Choroid plexus epithelial cell (primary cell): ENCODE measurements around the gene CACNA2D3.

Source experiments
- DNase-seq: peaks from one replicate; pipeline ENCODE4 v3.0.0-alpha.2; 2010; ENCODE audit warnings: low read depth
- H3K4me3 ChIP-seq: 2 replicates; pipeline ENCODE4 v1.5.1; 2011; ENCODE audit warnings: low read depth, mild to moderate bottlenecking, control low read depth, low read length, moderate library complexity
- CTCF ChIP-seq: conservative IDR thresholded peaks from 2 replicates; pipeline ENCODE4 v1.5.1; 2011; ENCODE audit warnings: low read depth, mild to moderate bottlenecking, control low read depth, inconsistent platforms, low read length, moderate library complexity

Gene CACNA2D3

DNA sequence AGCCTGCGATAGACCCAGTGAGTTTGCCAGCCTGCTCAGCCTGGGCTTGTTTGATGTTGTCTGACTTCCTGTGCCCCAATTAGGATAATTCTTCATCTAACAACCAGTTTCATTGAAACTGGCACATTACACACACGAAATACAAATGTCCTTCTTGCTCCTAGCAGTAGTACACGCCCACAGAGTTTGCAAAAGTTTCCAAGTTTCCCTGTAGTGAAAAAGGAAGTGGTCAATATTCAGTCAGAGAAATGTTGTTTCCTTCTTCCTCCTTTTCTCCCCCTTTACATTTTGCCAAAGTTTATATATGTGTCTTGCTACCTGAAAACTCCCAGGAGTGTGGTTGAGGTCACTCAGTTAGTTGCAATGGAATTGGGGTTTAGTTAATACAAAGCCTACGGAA lies 863.9 kb downstream of the CACNA2D3 start:
- no peak for DNase-seq
- TF ChIP-seq CTCF, result no peak

DNA sequence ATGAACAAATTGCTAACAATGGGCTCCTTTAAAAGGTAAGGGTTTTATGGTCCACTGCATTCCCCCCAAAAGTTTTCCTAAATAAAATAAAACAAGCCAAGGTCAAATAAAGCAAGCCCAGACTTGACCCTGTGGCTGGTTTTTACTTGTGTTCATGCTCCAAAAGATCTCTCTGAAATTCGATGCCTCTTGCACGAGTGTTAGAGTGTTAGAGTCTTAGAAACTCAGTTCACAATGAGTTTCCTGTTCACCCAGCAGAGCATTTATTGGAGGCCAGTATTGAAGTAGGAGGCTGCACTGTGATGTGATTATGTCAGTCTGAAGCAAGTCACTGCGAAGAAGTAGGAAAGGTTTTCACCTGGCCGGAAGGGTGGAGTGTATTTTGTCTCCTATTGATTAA lies 865.4 kb downstream of the CACNA2D3 start:
- TF ChIP-seq CTCF, result no peak
- no peak overlapping the region for H3K4me3 ChIP-seq
- DNase-seq, result peak; percentile 58

More for the DNA sequence above, 863.9 kb downstream of the CACNA2D3 start:
- H3K4me3 ChIP-seq, result no peak overlapping the region

GRCh38 chr3:54988302-54988837 lies 866.0 kb downstream of the CACNA2D3 start:
- no peak overlapping the region for H3K4me3 ChIP-seq
- no peak for TF ChIP-seq CTCF

DNA sequence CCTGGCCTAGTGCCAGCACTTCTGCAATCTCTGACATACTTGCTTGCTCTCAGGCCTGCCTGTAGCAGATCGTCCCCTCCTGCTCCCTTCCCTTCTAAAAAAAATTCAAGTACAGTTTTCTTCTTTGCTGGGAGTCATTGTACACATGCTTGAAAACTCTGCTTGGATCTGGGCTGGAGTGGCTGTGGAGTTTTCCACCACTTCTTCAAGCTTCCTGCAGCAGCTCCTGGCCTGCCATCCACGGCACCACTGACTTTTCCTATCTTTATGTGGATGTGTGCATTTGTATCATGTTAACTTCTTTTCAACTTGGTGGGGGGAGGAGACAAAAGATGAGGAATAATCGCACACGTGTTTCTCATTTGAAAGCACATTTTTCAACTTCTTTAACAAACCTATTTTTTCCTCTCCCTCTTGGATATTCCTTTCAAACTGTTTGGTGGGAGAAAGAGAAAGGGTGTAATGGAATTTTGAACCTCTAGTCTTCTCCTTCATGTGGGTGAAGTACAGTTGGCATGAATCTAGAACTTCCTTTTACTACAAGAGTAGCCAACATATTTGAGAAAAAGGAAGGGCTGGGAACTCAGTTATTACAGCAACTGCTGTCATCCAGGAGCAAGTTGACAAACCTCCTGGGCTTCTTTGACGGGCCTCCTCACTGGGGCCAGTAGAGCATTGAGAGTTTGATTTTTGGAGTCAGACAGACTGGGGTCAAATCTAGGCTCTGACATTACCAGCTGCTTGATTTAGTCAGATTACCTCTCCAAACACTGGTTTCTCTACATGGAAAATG lies 866.7 kb downstream of the CACNA2D3 start:
- no peak for DNase-seq
- no peak overlapping the region for H3K4me3 ChIP-seq
- no peak for TF ChIP-seq CTCF

More at GRCh38 chr3:54988302-54988837, 866.0 kb downstream of the CACNA2D3 start:
- peak; percentile 97 for DNase-seq

DNA sequence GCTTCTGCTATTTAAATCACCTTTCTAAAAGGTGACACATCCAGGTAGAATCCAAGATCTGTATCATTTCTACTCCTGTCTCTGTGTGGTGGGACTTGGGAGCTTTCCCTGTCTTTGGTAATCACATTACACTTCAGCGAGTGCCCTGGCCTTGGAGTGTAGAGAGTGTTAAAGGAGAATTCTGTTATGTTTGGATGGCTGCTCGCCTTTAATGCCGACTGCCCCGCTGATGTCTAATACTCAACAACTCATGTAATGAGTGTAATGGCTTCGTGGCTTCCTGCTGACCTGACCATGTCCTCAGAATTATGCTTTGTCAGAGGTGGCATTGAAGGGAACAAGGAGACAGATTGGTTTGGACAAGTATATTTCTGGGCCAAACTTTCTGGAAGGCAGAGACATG lies 871.8 kb downstream of the CACNA2D3 start:
- DNase-seq, result no peak
- H3K4me3 ChIP-seq, result no peak overlapping the region
- no peak for TF ChIP-seq CTCF

GRCh38 chr3:54999159-54999558 lies 876.8 kb downstream of the CACNA2D3 start:
- peak; percentile 97 for DNase-seq
- peak; percentile 76 for TF ChIP-seq CTCF
- H3K4me3 ChIP-seq, result no peak overlapping the region

- H3K4me3 ChIP-seq, result no peak overlapping the region
- no peak for DNase-seq
- no peak for TF ChIP-seq CTCF
Observed at GRCh38 chr3:54999811-55000210, 877.5 kb downstream of the CACNA2D3 start.
